K562 (cell line): Measurements from ENCODE around the gene AAMDC. TPM values are rescaled to one million over a fixed set of nuclear protein-coding genes. Genes with fewer than 3 reads are reported as not detected.
"Not testable (repeated sequence)": the region's sequence is repeated elsewhere in the genome, so short reads cannot be mapped to it uniquely, and the experiment has no call there.

Experiments
- ATAC-seq: fragments of 200-7000 bp; cut with Tn5 transposase; 3 replicates; pipeline ENCODE4 v1.9.1; 2020; ENCODE audit warnings: moderate library complexity
- BruUV-seq: library from RNA; stranded (reverse); fragments of 400-500 nt; replicated peaks from 2 replicates; lab custom pipeline; 2021; lab: Mats Ljungman, UMichigan
- CTCF ChIA-PET: fragments of 300-600 bp; formaldehyde crosslinking; extraction: SDS; loops from one replicate; lab custom pipeline; 2021; ENCODE audit warnings: low intra/inter-chr PET ratio; lab: Yijun Ruan, JAX
- POLR2A ChIA-PET: fragments of 300-600, 350-650 bp; sonication (Branson Sonifier 250); formaldehyde crosslinking; extraction: SDS; loops from one replicate; lab custom pipeline; 2021; ENCODE audit warnings: antibody characterized with exemption, inconsistent platforms; lab: Yijun Ruan, JAX
- DNase-seq, 4 experiments: peaks; one replicate each; pipeline versions ENCODE4 v3.0.0 to v3.0.0-alpha.2; 2011 to 2018; ENCODE audit warnings: low spot score in 3 of 4, mixed read lengths in 3 of 4; ENCODE audit errors: extremely low read depth in 1 of 4
- FAIRE-seq: peaks from 2 replicates; lab custom pipeline; 2011; peaks lifted over from hg19 to GRCh38; lab: Jason Lieb, UNC
- H2AFZ ChIP-seq: 2 replicates; pipeline ENCODE4 v1.6.0; 2011; ENCODE audit warnings: low read depth, low read length, control low read depth, inconsistent platforms
- H3K27ac ChIP-seq: fragments of 200-600 bp; 3 replicates; pipeline ENCODE4 v1.8.0; 2011; ENCODE audit warnings: low read depth, mild to moderate bottlenecking, control low read depth, inconsistent platforms, low read length, moderate library complexity, mixed read lengths; ENCODE audit errors: extremely low read depth
- H3K27me3 ChIP-seq, 2 experiments: fragments of 300-600 bp in 1 of 2; 2 replicates in 1 of 2; 3 replicates in 1 of 2; pipeline versions ENCODE4 v1.6.0 to v1.8.0; 2011; ENCODE audit warnings: inconsistent platforms in 2 of 2, low read length in 2 of 2, mild to moderate bottlenecking in 1 of 2, mixed read lengths in 1 of 2, moderate library complexity in 1 of 2; ENCODE audit not compliant: control insufficient read depth in 2 of 2, insufficient read depth in 2 of 2
- H3K36me3 ChIP-seq: fragments of 300-600 bp; 3 replicates; pipeline ENCODE4 v1.8.0; 2011; ENCODE audit warnings: mild to moderate bottlenecking, low read length, inconsistent platforms; ENCODE audit not compliant: control insufficient read depth, insufficient read depth
- H3K4me1 ChIP-seq, 2 experiments: fragments of 200-600 bp in 1 of 2; replicated peaks in 1 of 2; 2 replicates in 1 of 2; 3 replicates in 1 of 2; pipeline versions ENCODE4 v1.5.1 to v1.8.0; 2011; ENCODE audit warnings: inconsistent platforms in 2 of 2, low read length in 2 of 2, mild to moderate bottlenecking in 1 of 2, mixed read lengths in 1 of 2, moderate library complexity in 1 of 2; ENCODE audit not compliant: control insufficient read depth in 2 of 2, insufficient read depth in 2 of 2
- H3K4me2 ChIP-seq: 2 replicates; pipeline ENCODE4 v1.6.1; 2011; ENCODE audit warnings: low read length, control low read depth, inconsistent platforms, mixed read lengths; ENCODE audit not compliant: insufficient read depth
- H3K4me3 ChIP-seq: fragments of 200-600 bp; sonication (generic), shearing (Covaris generic); 2 replicates; pipeline ENCODE4 v1.5.1; 2016; ENCODE audit warnings: control low read depth, inconsistent platforms
- H3K79me2 ChIP-seq: fragments of 200-600 bp; 3 replicates; pipeline ENCODE4 v1.8.0; 2011; ENCODE audit warnings: low read length, inconsistent platforms; ENCODE audit not compliant: control insufficient read depth, insufficient read depth
- H3K9ac ChIP-seq, 2 experiments: 2 replicates each; pipeline versions ENCODE4 v1.6.0 to v1.6.1; 2011; ENCODE audit warnings: low read depth in 2 of 2, low read length in 2 of 2, control low read depth in 1 of 2, inconsistent platforms in 1 of 2, mild to moderate bottlenecking in 1 of 2, mixed read lengths in 1 of 2; ENCODE audit not compliant: insufficient read depth in 1 of 2
- H3K9me1 ChIP-seq: one replicate; pipeline ENCODE4 v1.6.0; 2011; ENCODE audit warnings: inconsistent platforms, mild to moderate bottlenecking, low read length, moderate library complexity; ENCODE audit not compliant: control insufficient read depth, insufficient read depth
- H3K9me3 ChIP-seq: replicated peaks from 2 replicates; pipeline ENCODE4 v1.5.1; 2011; ENCODE audit warnings: low read depth, low read length, inconsistent platforms; ENCODE audit not compliant: control insufficient read depth, insufficient read depth
- H4K20me1 ChIP-seq: replicated peaks from 2 replicates; pipeline ENCODE4 v1.6.1; 2011; ENCODE audit warnings: low read length, inconsistent platforms, mixed read lengths; ENCODE audit not compliant: control insufficient read depth, insufficient read depth
- ARHGAP35 ChIP-seq: fragments of 450-650 bp; IDR thresholded peaks from 2 replicates; pipeline ENCODE4 v1.6.1; 2018; ENCODE audit not compliant: partially characterized antibody
- ATF1 ChIP-seq, 2 experiments: fragments of 450-650 bp in 1 of 2; IDR thresholded peaks; 2 replicates each; pipeline ENCODE4 v1.6.1; 2016; ENCODE audit warnings: missing compliant biosample characterization in 1 of 2, missing genetic modification characterization in 1 of 2
- ERF ChIP-seq: fragments of 450-650 bp; formaldehyde crosslinking; IDR thresholded peaks from 2 replicates; pipeline ENCODE4 v1.4.0; 2020; ENCODE audit warnings: mild to moderate bottlenecking, mixed read lengths
- EZH2 ChIP-seq: IDR thresholded peaks from 2 replicates; pipeline ENCODE4 v1.6.1; 2012; ENCODE audit warnings: low read depth, mild to moderate bottlenecking, inconsistent platforms, low read length, borderline replicate concordance
- FUS ChIP-seq: fragments of 200-400 bp; formaldehyde crosslinking; optimal IDR thresholded peaks from 2 replicates; pipeline ENCODE3; 2017; ENCODE audit warnings: low read depth, low read length
- HSF4 ChIP-seq: fragments of 250-450 bp; sonication (Bioruptor Pico); IDR thresholded peaks from 2 replicates; pipeline ENCODE4 v2.1.2; 2022; ENCODE audit warnings: mild to moderate bottlenecking, moderate library complexity, borderline replicate concordance
- ZNF668 ChIP-seq: fragments of 250-450 bp; sonication (Bioruptor Pico); IDR thresholded peaks from 2 replicates; pipeline ENCODE4 v1.8.0; 2022; ENCODE audit warnings: mild to moderate bottlenecking, inconsistent platforms
- ZNF695 ChIP-seq: fragments of 450-650 bp; formaldehyde crosslinking; IDR thresholded peaks from 2 replicates; pipeline ENCODE4 v1.4.0; 2020; ENCODE audit warnings: mild to moderate bottlenecking, moderate library complexity
- whole genome bisulfite sequencing: fragments of 100-300 bp; shearing (Covaris generic); methylation state at CpG from one replicate; pipeline ENCODE4 v1.1.6; 2016; ENCODE audit warnings: low coverage, mixed read lengths; ENCODE audit not compliant: insufficient coverage; ENCODE audit errors: missing lambda C conversion rate; 5-methylcytosine and 5-hydroxymethylcytosine counted together
- in situ Hi-C: fragments of 300-500 bp; cut with MboI; formaldehyde crosslinking; loops from 4 replicates; pipeline ENCODE4 v1.15.0; 2018; ENCODE audit warnings: inconsistent platforms, mixed read lengths
- intact Hi-C: fragments of 100-400 bp; cut with micrococcal nuclease; formaldehyde crosslinking; loops from 2 replicates; pipeline ENCODE4 v1.14.2; 2022
- polyA plus RNA-seq, 8 experiments: library from polyadenylated mRNA; depleted of rRNA in 4 of 8; stranded (reverse) in 5 of 8; unstranded in 3 of 8; fragments of >200 nt; fragmentation: Nextera tagmentation in 2 of 8; fragmentation: Illumina TruSeq in 1 of 8; extraction: Ambion mirVana in 2 of 8; extraction: Trizol in 1 of 8; gene quantifications; 2 replicates each; pipeline versions ENCODE4 v1.2.1 to v1.2.3, GENCODE V29; 2011 to 2014; ENCODE audit warnings: inconsistent platforms in 1 of 8, missing spikeins in 1 of 8
- total RNA-seq, 7 experiments: library from RNA; depleted of rRNA in 6 of 7; stranded (reverse); fragments of >200 nt in 6 of 7; fragmentation: Illumina TruSeq in 2 of 7; extraction: Trizol in 2 of 7; gene quantifications; 2 replicates each; pipeline versions ENCODE4 v1.2.1 to v1.2.3, GENCODE V29; 2011 to 2021; ENCODE audit warnings: low replicate concordance in 1 of 7
- TF ChIP-seq, protein P1 (sequence below): fragments of 250-450 bp; sonication (Bioruptor Pico); IDR thresholded peaks from 2 replicates; pipeline ENCODE4 v1.5.0; 2020; ENCODE audit warnings: mild to moderate bottlenecking, borderline replicate concordance

The AAMDC gene
- total and polyA plus RNA-seq, 9 of the 15 experiments (the other 6 are each of a cell fraction or from before 2014, with no cell fraction given), result 10.4 to 40.6 (median 15.6) TPM

GRCh38 chr11:77822126-77822525, 1.2 kb downstream of the AAMDC start:
- H3K27me3 ChIP-seq, BruUV-seq, FAIRE-seq, H3K9me1 ChIP-seq, POLR2A ChIA-PET, H3K9ac ChIP-seq, H2AFZ ChIP-seq, DNase-seq, ATAC-seq, H4K20me1 ChIP-seq, H3K36me3 ChIP-seq, in situ Hi-C loops, H3K9me3 ChIP-seq, H3K27ac ChIP-seq, H3K4me2 ChIP-seq, CTCF ChIA-PET, H3K4me3 ChIP-seq: not testable (repeated sequence)
- H3K79me2 ChIP-seq, result peaks cover 37% of the 10 kb centered on the region
- WGBS, result 70% methylated on average over 8 of the region's 13 CpGs
- intact Hi-C loops, result loop anchor here (5.0 kb wide), 1 partner anchor 225 kb away; no protein-coding TSS in a partner anchor
- peaks cover 12 to 22% of the 10 kb centered on the region in 2 experiments; a peak in 4 of 5 replicates for H3K4me1 ChIP-seq

DNA sequence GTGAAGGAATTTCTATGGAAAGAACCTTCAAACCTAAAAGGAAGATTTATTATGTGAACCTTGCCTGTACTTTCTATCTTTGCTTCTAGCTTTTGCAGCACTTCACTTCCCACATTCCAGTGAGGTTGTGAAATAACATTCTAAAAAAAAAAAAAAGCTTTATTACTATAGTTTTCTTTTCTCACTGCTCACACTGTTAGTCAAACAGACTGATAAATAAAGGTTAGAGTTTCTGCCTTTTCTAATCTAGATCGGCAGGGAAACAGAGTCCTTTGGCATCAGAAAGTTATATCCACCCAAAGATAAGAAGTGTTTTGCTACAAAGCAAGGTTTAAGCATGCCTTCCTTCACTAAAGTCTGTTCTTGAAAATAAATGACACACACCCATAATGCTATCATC, 2.8 kb downstream of the AAMDC start:
- ChIA-PET CTCF (no interaction called here), POLR2A (interaction anchor here (0.6 kb wide), 1 partner anchor 1335 kb away, joined by 4 read pairs; no protein-coding TSS in a partner anchor)
- Histone ChIP-seq H3K4me1 (peaks cover 9 to 22% of the 10 kb centered on the region in 2 experiments; a peak in 4 of 5 replicates), H4K20me1 (peaks cover 10% of the 10 kb centered on the region), H3K4me3 (no peak overlapping the region), H3K79me2 (peaks cover 21% of the 10 kb centered on the region), H3K36me3 (no peaks in the 10 kb centered on the region), H3K27ac (no peak overlapping the region), H3K9me3 (no peaks in the 10 kb centered on the region), H2AFZ (no peak overlapping the region), H3K9ac (no peak overlapping the region), H3K27me3 (no peaks in the 10 kb centered on the region), H3K9me1 (no peaks in the 10 kb centered on the region), H3K4me2 (no peak overlapping the region)
- DNase-seq (no peak), ATAC-seq (no peak), FAIRE-seq (no peak)
- in situ Hi-C loops, result no loop called here
- BruUV-seq, result no TSS peak
- 3% methylated on average over 1 of the region's 1 CpG for WGBS
- intact Hi-C loops, result loop anchor here (5.0 kb wide), 1 partner anchor 224 kb away; no protein-coding TSS in a partner anchor
- TF ChIP-seq, protein P1, sequence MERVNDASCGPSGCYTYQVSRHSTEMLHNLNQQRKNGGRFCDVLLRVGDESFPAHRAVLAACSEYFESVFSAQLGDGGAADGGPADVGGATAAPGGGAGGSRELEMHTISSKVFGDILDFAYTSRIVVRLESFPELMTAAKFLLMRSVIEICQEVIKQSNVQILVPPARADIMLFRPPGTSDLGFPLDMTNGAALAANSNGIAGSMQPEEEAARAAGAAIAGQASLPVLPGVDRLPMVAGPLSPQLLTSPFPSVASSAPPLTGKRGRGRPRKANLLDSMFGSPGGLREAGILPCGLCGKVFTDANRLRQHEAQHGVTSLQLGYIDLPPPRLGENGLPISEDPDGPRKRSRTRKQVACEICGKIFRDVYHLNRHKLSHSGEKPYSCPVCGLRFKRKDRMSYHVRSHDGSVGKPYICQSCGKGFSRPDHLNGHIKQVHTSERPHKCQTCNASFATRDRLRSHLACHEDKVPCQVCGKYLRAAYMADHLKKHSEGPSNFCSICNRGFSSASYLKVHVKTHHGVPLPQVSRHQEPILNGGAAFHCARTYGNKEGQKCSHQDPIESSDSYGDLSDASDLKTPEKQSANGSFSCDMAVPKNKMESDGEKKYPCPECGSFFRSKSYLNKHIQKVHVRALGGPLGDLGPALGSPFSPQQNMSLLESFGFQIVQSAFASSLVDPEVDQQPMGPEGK, result no peak
- TF ChIP-seq ZNF668 (CRISPR knock-in tag) (no peak), HSF4 (CRISPR knock-in tag) (no peak), EZH2 (no peak), ARHGAP35 (no peak), ZNF695 (no peak), ERF (CRISPR knock-in tag) (no peak), ATF1 (CRISPR knock-in tag; IDR thresholded peaks at IDR 0.05) (no peak), ATF1 (tag; IDR thresholded peaks at IDR 0.05) (no peak), FUS (no peak)
